Trophoblast cell (in vitro differentiated cells and primary cell): ENCODE measurements around the gene TTI1.
A peak's percentile ranks its signal among the peaks of the same experiment; 100 is the strongest.

Source experiments
- DNase-seq, 2 donors: peaks; one replicate each; pipeline ENCODE4 v3.0.0-alpha.2; 2016
- H2AFZ ChIP-seq: 2 replicates; pipeline ENCODE4 v1.6.1; 2013; ENCODE audit warnings: low read length, moderate library complexity, mild to moderate bottlenecking; ENCODE audit not compliant: insufficient read depth, poor library complexity
- H2AK5ac ChIP-seq: 2 replicates; pipeline ENCODE4 v1.6.1; 2013; ENCODE audit warnings: mild to moderate bottlenecking, low read length
- H2BK120ac ChIP-seq: 2 replicates; pipeline ENCODE4 v1.6.1; 2013; ENCODE audit warnings: low read length, mild to moderate bottlenecking, moderate library complexity; ENCODE audit not compliant: insufficient read depth, poor library complexity
- H2BK12ac ChIP-seq: 2 replicates; pipeline ENCODE4 v1.6.1; 2013; ENCODE audit warnings: mild to moderate bottlenecking, low read length, moderate library complexity
- H2BK5ac ChIP-seq: 2 replicates; pipeline ENCODE4 v1.6.1; 2013; ENCODE audit warnings: low read length, low read depth, moderate library complexity, mild to moderate bottlenecking; ENCODE audit not compliant: poor library complexity
- H3K14ac ChIP-seq: 2 replicates; pipeline ENCODE4 v1.6.1; 2013; ENCODE audit warnings: mild to moderate bottlenecking, low read length
- H3K18ac ChIP-seq: 2 replicates; pipeline ENCODE4 v1.6.1; 2013; ENCODE audit warnings: mild to moderate bottlenecking, low read length
- H3K23ac ChIP-seq: 2 replicates; pipeline ENCODE4 v1.6.1; 2013; ENCODE audit warnings: low read length
- H3K27ac ChIP-seq: 2 replicates; pipeline ENCODE4 v1.5.1; 2013; ENCODE audit warnings: low read depth, mild to moderate bottlenecking, inconsistent platforms, low read length, moderate library complexity
- H3K27me3 ChIP-seq: 2 replicates; pipeline ENCODE4 v1.6.1; 2013; ENCODE audit warnings: inconsistent platforms, mild to moderate bottlenecking, low read length, moderate library complexity; ENCODE audit not compliant: insufficient read depth
- H3K36me3 ChIP-seq, 2 experiments: 1 replicate in 1 of 2; 2 replicates in 1 of 2; pipeline ENCODE4 v1.6.1; 2013; ENCODE audit warnings: low read length in 2 of 2, mild to moderate bottlenecking in 2 of 2, moderate library complexity in 1 of 2; ENCODE audit not compliant: insufficient read depth in 2 of 2, control insufficient read depth in 1 of 2
- H3K4ac ChIP-seq: 2 replicates; pipeline ENCODE4 v1.6.1; 2013; ENCODE audit warnings: low read depth, mild to moderate bottlenecking, low read length, moderate library complexity
- H3K4me1 ChIP-seq, 2 experiments: 1 replicate in 1 of 2; 2 replicates in 1 of 2; pipeline ENCODE4 v1.6.1; 2013; ENCODE audit warnings: low read length in 2 of 2, mild to moderate bottlenecking in 2 of 2, moderate library complexity in 1 of 2; ENCODE audit not compliant: insufficient read depth in 2 of 2, control insufficient read depth in 1 of 2
- H3K4me2 ChIP-seq: 2 replicates; pipeline ENCODE4 v1.6.1; 2013; ENCODE audit warnings: inconsistent platforms, mild to moderate bottlenecking, low read length, moderate library complexity
- H3K4me3 ChIP-seq: 2 replicates; pipeline ENCODE4 v1.5.1; 2013; ENCODE audit warnings: mild to moderate bottlenecking, low read depth, low read length, inconsistent platforms
- H3K79me1 ChIP-seq: one replicate; pipeline ENCODE4 v1.6.1; 2013; ENCODE audit warnings: low read length
- H3K79me2 ChIP-seq: 2 replicates; pipeline ENCODE4 v1.6.1; 2013; ENCODE audit warnings: low read length, mild to moderate bottlenecking; ENCODE audit not compliant: control insufficient read depth, insufficient read depth, poor library complexity
- H3K9ac ChIP-seq: 2 replicates; pipeline ENCODE4 v1.6.1; 2013; ENCODE audit warnings: mild to moderate bottlenecking, low read length
- H3K9me3 ChIP-seq: 2 replicates; pipeline ENCODE4 v1.6.1; 2013; ENCODE audit warnings: low read depth, mild to moderate bottlenecking, control low read depth, inconsistent platforms, low read length; ENCODE audit not compliant: insufficient read depth
- H4K12ac ChIP-seq: 2 replicates; pipeline ENCODE4 v1.6.1; 2013; ENCODE audit warnings: low read depth, mild to moderate bottlenecking, low read length, moderate library complexity
- H4K8ac ChIP-seq: 2 replicates; pipeline ENCODE4 v1.6.1; 2013; ENCODE audit warnings: low read depth, mild to moderate bottlenecking, low read length, moderate library complexity
- H4K91ac ChIP-seq: one replicate; pipeline ENCODE4 v1.6.1; 2013; ENCODE audit warnings: low read depth, mild to moderate bottlenecking, low read length, moderate library complexity
- WGBS: extraction: QIAGEN DNeasy Blood & Tissue Kit; methylation state at CpG from one replicate; pipeline ENCODE4 v1.1.7; 2013; ENCODE audit warnings: missing lambda C conversion rate; ENCODE audit not compliant: insufficient read length, insufficient coverage; ENCODE audit errors: extremely low coverage; 5-methylcytosine and 5-hydroxymethylcytosine counted together

Gene TTI1

DNA sequence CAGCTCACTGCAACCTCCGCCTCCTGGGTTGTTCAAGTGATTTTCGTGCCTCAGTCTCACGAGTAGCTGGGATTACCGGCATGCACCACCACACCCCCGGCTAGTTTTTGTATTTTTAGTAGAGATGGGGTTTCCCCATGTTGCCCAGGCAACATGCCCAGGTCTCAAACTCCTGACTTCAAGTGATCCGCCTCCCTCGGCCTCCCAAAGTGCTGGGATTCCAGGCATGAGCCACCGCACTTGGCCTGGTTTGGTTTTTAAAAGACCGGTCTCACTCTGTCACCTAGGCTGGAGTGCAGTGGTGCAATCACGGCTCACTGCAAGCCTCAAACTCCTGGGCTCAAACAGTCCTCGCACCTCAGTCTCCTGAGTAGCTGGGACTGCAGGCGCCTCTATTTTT lies 90.2 kb downstream of the TTI1 start:
- H3K9ac ChIP-seq, result no peak overlapping the region
- no peaks in the 10 kb centered on the region for H3K36me3 ChIP-seq
- no peak overlapping the region for H3K4ac ChIP-seq
- H2AK5ac ChIP-seq, result no peak overlapping the region
- DNase-seq, result peak in 1 of 2 donors; percentile 23
- H2AFZ ChIP-seq, result no peak overlapping the region
- no peak overlapping the region for H2BK120ac ChIP-seq
- WGBS, result no CpG with 5 or more reads among the region's 12 CpGs
- no peak overlapping the region for H4K12ac ChIP-seq
- no peaks in the 10 kb centered on the region for H3K79me1 ChIP-seq
- H3K14ac ChIP-seq, result no peak overlapping the region
- no peak overlapping the region for H4K8ac ChIP-seq
- H3K79me2 ChIP-seq, result no peaks in the 10 kb centered on the region
- no peak overlapping the region for H4K91ac ChIP-seq
- no peak overlapping the region for H2BK12ac ChIP-seq
- H3K27me3 ChIP-seq, result no peaks in the 10 kb centered on the region
- H3K18ac ChIP-seq, result no peak overlapping the region
- no peak overlapping the region for H2BK5ac ChIP-seq
- H3K23ac ChIP-seq, result no peak overlapping the region
- no peak overlapping the region for H3K4me2 ChIP-seq
- no peak overlapping the region for H3K27ac ChIP-seq
- H3K9me3 ChIP-seq, result peaks cover 3% of the 10 kb centered on the region
- no peaks in the 10 kb centered on the region for H3K4me1 ChIP-seq
- no peak overlapping the region for H3K4me3 ChIP-seq

DNA sequence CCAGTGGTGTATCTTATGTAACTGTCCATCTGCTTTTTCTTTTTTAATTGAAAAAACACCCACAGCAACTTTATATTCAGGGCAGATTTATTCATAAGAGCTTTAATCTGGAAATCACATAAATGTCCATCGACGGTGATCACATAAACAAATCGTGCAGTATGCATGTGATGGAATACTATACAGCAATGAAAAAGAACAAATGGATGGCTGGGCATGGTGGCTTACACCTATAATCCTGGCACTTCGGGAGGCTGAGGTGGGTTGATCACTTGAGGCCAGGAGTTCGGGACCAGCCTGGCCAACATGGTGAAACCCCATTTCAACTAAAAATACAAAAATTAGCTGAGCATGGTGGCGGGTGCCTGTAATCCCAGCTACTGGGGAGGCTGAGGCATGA lies 91.3 kb downstream of the TTI1 start:
- WGBS, result no CpG with 5 or more reads among the region's 6 CpGs
- Histone ChIP-seq H3K9me3 (peaks cover 3% of the 10 kb centered on the region), H2BK120ac (no peak overlapping the region), H3K4ac (no peak overlapping the region), H3K4me3 (no peak overlapping the region), H2AFZ (no peak overlapping the region), H3K4me2 (no peak overlapping the region), H2BK12ac (no peak overlapping the region), H4K91ac (no peak overlapping the region), H3K79me1 (no peaks in the 10 kb centered on the region), H3K9ac (no peak overlapping the region), H3K14ac (no peak overlapping the region), H3K23ac (no peak overlapping the region), H2AK5ac (no peak overlapping the region), H3K27ac (no peak overlapping the region), H3K4me1 (no peaks in the 10 kb centered on the region), H4K12ac (no peak overlapping the region), H4K8ac (no peak overlapping the region), H3K79me2 (no peaks in the 10 kb centered on the region), H3K36me3 (no peaks in the 10 kb centered on the region), H2BK5ac (no peak overlapping the region), H3K18ac (no peak overlapping the region), H3K27me3 (no peaks in the 10 kb centered on the region)
- DNase-seq, result no peak

DNA sequence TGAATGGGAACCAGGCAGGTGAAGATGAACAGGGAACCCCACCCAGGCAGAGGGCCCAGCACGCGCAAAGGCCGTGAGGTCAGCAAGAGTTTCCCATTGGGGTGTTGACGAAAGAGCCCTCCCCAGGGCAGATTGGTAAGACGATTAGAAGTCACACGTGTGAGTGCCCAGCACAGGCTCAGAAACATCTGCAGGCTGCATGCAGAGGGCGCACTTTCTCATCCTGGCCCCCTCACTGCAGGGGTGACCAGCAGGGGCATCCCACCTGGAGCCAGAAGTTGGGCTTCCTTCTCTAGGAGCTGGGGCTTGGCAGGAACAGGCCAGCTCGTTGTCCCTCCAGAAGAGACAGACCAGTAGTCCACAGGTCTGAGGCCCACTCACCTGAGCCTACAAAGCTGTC lies 91.9 kb downstream of the TTI1 start:
- H4K8ac ChIP-seq, result no peak overlapping the region
- H3K9me3 ChIP-seq, result peaks cover 3% of the 10 kb centered on the region
- H3K79me1 ChIP-seq, result no peaks in the 10 kb centered on the region
- H3K27me3 ChIP-seq, result no peaks in the 10 kb centered on the region
- no peaks in the 10 kb centered on the region for H3K36me3 ChIP-seq
- no peak overlapping the region for H2BK12ac ChIP-seq
- H4K91ac ChIP-seq, result no peak overlapping the region
- H4K12ac ChIP-seq, result no peak overlapping the region
- H3K4me3 ChIP-seq, result no peak overlapping the region
- H2AK5ac ChIP-seq, result no peak overlapping the region
- no peak overlapping the region for H2AFZ ChIP-seq
- no peak overlapping the region for H3K4me2 ChIP-seq
- H2BK5ac ChIP-seq, result no peak overlapping the region
- H3K79me2 ChIP-seq, result no peaks in the 10 kb centered on the region
- no peak overlapping the region for H3K14ac ChIP-seq
- H3K9ac ChIP-seq, result no peak overlapping the region
- H3K18ac ChIP-seq, result no peak overlapping the region
- H3K4me1 ChIP-seq, result no peaks in the 10 kb centered on the region
- no peak overlapping the region for H3K4ac ChIP-seq
- no CpG with 5 or more reads among the region's 8 CpGs for WGBS
- no peak overlapping the region for H2BK120ac ChIP-seq
- H3K23ac ChIP-seq, result no peak overlapping the region
- no peak overlapping the region for H3K27ac ChIP-seq
- no peak for DNase-seq

DNA sequence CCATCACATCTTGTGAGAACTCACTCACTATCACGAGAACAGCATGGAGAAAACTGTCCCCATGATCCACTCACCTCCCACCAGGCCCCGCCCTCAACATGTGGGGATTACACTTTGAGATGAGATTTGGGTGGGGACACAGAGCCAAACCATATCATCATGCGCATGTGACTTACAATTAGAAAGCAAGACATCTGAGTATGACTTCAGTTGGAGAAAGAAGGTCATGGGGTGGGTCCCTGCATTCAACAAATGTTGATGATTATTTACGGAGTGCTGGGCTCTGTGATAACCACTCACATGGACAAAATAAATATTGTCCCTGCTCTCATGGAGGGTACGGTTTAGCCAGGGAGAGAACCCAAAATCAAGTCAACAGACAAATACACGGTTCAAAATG lies 92.4 kb downstream of the TTI1 start:
- WGBS, result no CpG with 5 or more reads among the region's 6 CpGs
- no peak overlapping the region for H3K27ac ChIP-seq
- H2AK5ac ChIP-seq, result no peak overlapping the region
- no peaks in the 10 kb centered on the region for H3K36me3 ChIP-seq
- no peak overlapping the region for H3K23ac ChIP-seq
- no peak overlapping the region for H3K18ac ChIP-seq
- no peak overlapping the region for H2BK120ac ChIP-seq
- no peak overlapping the region for H3K9ac ChIP-seq
- H3K79me1 ChIP-seq, result no peaks in the 10 kb centered on the region
- peaks cover 3% of the 10 kb centered on the region for H3K9me3 ChIP-seq
- no peak overlapping the region for H2BK5ac ChIP-seq
- no peaks in the 10 kb centered on the region for H3K4me1 ChIP-seq
- H3K4ac ChIP-seq, result no peak overlapping the region
- no peak overlapping the region for H3K4me2 ChIP-seq
- H2BK12ac ChIP-seq, result no peak overlapping the region
- no peak overlapping the region for H3K4me3 ChIP-seq
- H4K91ac ChIP-seq, result no peak overlapping the region
- H4K12ac ChIP-seq, result no peak overlapping the region
- H2AFZ ChIP-seq, result no peak overlapping the region
- no peaks in the 10 kb centered on the region for H3K27me3 ChIP-seq
- DNase-seq, result no peak
- no peak overlapping the region for H3K14ac ChIP-seq
- H3K79me2 ChIP-seq, result no peaks in the 10 kb centered on the region
- no peak overlapping the region for H4K8ac ChIP-seq
